GM12892 (cell line): ENCODE results near the gene C20orf144.
"Not testable (repeated sequence)": the region's sequence is repeated elsewhere in the genome, so short reads cannot be mapped to it uniquely, and the experiment has no call there.

ENCODE experiments used
- DNase-seq: peaks from one replicate; pipeline ENCODE4 v3.0.0; 2011; ENCODE audit not compliant: insufficient read length
- FAIRE-seq: peaks from 2 replicates; lab custom pipeline; 2011; peaks lifted over from hg19 to GRCh38; lab: Jason Lieb, UNC
- POLR2A ChIP-seq: IDR thresholded peaks from 2 replicates; pipeline ENCODE4 v1.6.1; 2011; ENCODE audit warnings: low read depth, low read length, control low read depth
- POLR2AphosphoS5 ChIP-seq: IDR thresholded peaks from 2 replicates; pipeline ENCODE4 v1.6.1; 2011; ENCODE audit warnings: low read depth, low read length, control low read depth
- TAF1 ChIP-seq: IDR thresholded peaks from 2 replicates; pipeline ENCODE4 v1.6.1; 2011; ENCODE audit warnings: low read depth, mild to moderate bottlenecking, control low read depth, low read length, borderline replicate concordance

The C20orf144 gene

GRCh38 chr20:33693741-33694638, 31.9 kb downstream of the C20orf144 start:
- FAIRE-seq (no peak), DNase-seq (no peak)
- TF ChIP-seq POLR2A (no peak), TAF1 (no peak), POLR2AphosphoS5 (no peak)

GRCh38 chr20:33694639-33695012, 32.5 kb downstream of the C20orf144 start:
- DNase-seq: no peak
- TF ChIP-seq TAF1 (no peak), POLR2A (no peak), POLR2AphosphoS5 (no peak)
- no peak for FAIRE-seq

- no peak for DNase-seq
- TF ChIP-seq POLR2AphosphoS5 (no peak), TAF1 (no peak), POLR2A (no peak)
- FAIRE-seq: no peak
Observed at GRCh38 chr20:33696448-33696847, 34.3 kb downstream of the C20orf144 start.

GRCh38 chr20:33697129-33697528, 35.0 kb downstream of the C20orf144 start:
- FAIRE-seq: no peak
- TF ChIP-seq POLR2A (no peak), TAF1 (no peak), POLR2AphosphoS5 (no peak)
- no peak for DNase-seq

GRCh38 chr20:33698966-33699365, 36.8 kb downstream of the C20orf144 start:
- not testable (repeated sequence) for DNase-seq, FAIRE-seq

- not testable (repeated sequence) for DNase-seq, FAIRE-seq
Observed at GRCh38 chr20:33700696-33701441, 38.7 kb downstream of the C20orf144 start.

GRCh38 chr20:33701629-33702450, 39.7 kb downstream of the C20orf144 start:
- TF ChIP-seq POLR2AphosphoS5 (no peak), POLR2A (no peak), TAF1 (no peak)
- DNase-seq (no peak), FAIRE-seq (no peak)

GRCh38 chr20:33702861-33703260, 40.7 kb downstream of the C20orf144 start:
- no peak for FAIRE-seq
- no peak for DNase-seq
- TF ChIP-seq POLR2A: no peak
- no peak for TF ChIP-seq POLR2AphosphoS5
- no peak for TF ChIP-seq TAF1

GRCh38 chr20:33703498-33704137, 41.5 kb downstream of the C20orf144 start:
- DNase-seq (no peak), FAIRE-seq (no peak)
- no peak for TF ChIP-seq TAF1
- TF ChIP-seq POLR2A: no peak
- no peak for TF ChIP-seq POLR2AphosphoS5

- TF ChIP-seq POLR2AphosphoS5: no peak
- TF ChIP-seq TAF1: no peak
- FAIRE-seq: no peak
- DNase-seq: no peak
Observed at GRCh38 chr20:33704197-33704924, 42.2 kb downstream of the C20orf144 start.
